Measurements from ENCODE around the gene PIAS1. TPM values are rescaled to one million over a fixed set of nuclear protein-coding genes. Genes with fewer than 3 reads are reported as not detected.

Gene PIAS1
- total RNA-seq, 5 donors from 2014 or later (not counting 1 experiment from before 2014, with no cell fraction given), result 63.7 to 96.5 (median 70.3) TPM

DNA sequence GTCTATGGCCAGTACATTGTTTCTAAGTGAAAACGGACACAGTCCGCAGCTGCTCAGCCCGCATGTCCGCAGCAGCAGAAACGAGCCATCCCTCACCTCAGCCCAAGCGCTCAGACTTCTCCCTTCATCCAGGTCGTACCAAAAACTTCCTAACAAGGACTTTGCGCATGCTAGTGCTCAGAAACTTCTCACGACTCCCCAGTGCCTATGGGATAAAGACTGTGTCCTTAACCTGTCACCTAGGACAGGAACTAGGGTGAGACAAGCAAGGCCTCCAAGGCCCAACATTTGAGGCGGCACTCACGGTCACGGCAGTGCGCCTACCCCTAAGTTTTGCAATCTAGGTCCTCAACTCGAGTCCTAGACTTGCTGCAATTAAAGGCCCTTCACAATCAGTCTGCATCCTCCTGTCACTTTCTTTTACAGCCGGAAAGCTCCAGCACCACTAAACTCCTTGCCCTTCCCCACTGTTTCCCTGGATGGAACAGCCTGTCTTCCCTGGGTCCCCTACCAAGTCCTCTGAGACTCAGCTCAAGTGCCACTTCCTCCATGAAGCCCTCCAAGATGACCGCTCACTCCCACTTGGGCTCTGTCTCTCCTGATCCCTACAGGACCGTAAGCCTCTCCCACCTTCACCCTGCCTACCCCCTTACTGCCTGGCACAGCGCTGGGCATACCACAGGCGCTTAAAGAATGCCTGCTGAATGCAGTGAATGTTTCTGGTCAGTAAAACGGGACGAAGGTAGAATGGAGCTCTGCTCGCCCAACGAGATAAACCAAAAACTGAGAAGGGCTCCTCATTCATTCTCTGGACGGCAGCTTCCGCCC lies 174.2 kb downstream of the PIAS1 start:
- Histone ChIP-seq H3K4me3 (ENCODE audit: control insufficient read depth in 1 of 2, extremely low read depth in 1 of 2, low read length in 1 of 2) (peak overlapping the region; percentile 73 to 79), H3K4me1 (ENCODE audit: control insufficient read depth in 1 of 2, extremely low read depth in 1 of 2, insufficient read depth in 2 of 2, low read length in 2 of 2) (peaks cover 7 to 35% of the 10 kb centered on the region in 2 experiments), H3K27me3 (replicated peaks in 1 of 2; ENCODE audit: control insufficient read depth in 2 of 2, extremely low read depth in 1 of 2, insufficient read depth in 2 of 2, low read length in 1 of 2) (peaks cover 0 to 13% of the 10 kb centered on the region in 2 experiments), H3K27ac (ENCODE audit: low read length) (no peak overlapping the region), H3K36me3 (ENCODE audit: control insufficient read depth in 2 of 2, extremely low read depth in 1 of 2, insufficient read depth in 1 of 2, low read length in 1 of 2) (no peaks in the 10 kb centered on the region), H3K9me3 (no peaks in the 10 kb centered on the region)
- ATAC-seq (replicated peaks in 1 of 4) (no peak), DNase-seq (no peak)
- H3K36me3 Mint-ChIP-seq, result no peaks in the 10 kb centered on the region
- peak overlapping the region; percentile 77 to 86 (median 79) for H3K4me3 Mint-ChIP-seq
- no peaks in the 10 kb centered on the region for H3K9me3 Mint-ChIP-seq
- peaks cover 29 to 40% (median 38%) of the 10 kb centered on the region in 3 donors for H3K4me1 Mint-ChIP-seq
- WGBS (ENCODE audit: insufficient coverage), result 52% methylated on average over 22 of the region's 25 CpGs
- POLR2A ChIA-PET, result interaction anchor here in 1 of 2 donors (0.5 kb wide), 1 partner anchor 1759 kb away, joined by 12 read pairs; no protein-coding TSS in a partner anchor
- H3K27me3 Mint-ChIP-seq, result peaks cover 1% of the 10 kb centered on the region in 2 donors
- H3K27ac Mint-ChIP-seq, result peak overlapping the region; percentile 57 to 68
- CTCF ChIA-PET, result interaction anchor here in 1 of 2 donors (1.4 kb wide), 1 partner anchor 49 kb away, joined by 3 read pairs; the partner anchor contains the start of gene FEM1B

DNA sequence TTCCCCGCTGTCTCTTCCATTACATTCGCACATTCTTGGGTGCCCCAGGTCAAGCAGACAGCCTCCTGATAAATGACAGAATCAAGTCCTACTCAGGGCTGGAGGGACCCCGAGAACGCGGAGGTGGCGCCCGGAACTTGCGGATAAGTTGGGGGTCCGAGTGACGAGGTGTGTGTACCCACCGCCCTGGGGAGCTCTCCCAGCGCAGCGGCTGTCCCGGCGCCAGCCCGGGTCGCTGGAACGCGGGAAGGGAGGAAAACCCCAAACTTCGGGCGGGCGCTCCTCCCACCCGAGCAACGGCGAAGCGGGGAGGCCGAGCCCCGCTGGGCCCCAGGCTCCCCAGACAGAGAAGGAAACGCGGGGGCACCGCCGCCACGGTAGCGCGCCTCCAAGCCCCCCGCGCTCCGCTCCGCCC lies 174.9 kb downstream of the PIAS1 start:
- ChIA-PET POLR2A (interaction anchor here (0.5 to 0.6 kb wide), 3 partner anchors 388 to 1759 kb away, joined by 3 to 12 read pairs (median 6); no protein-coding TSS in a partner anchor), CTCF (interaction anchor here in 1 of 2 donors (1.4 kb wide), 2 partner anchors 48 kb away, joined by 3 to 4 read pairs; partner anchors contain the start of gene FEM1B)
- H3K36me3 ChIP-seq (ENCODE audit: control insufficient read depth in 2 of 2, extremely low read depth in 1 of 2, insufficient read depth in 1 of 2, low read length in 1 of 2), result no peaks in the 10 kb centered on the region
- H3K4me1 Mint-ChIP-seq, result peaks cover 29 to 40% (median 38%) of the 10 kb centered on the region in 3 donors
- H3K4me1 ChIP-seq (ENCODE audit: control insufficient read depth in 1 of 2, extremely low read depth in 1 of 2, insufficient read depth in 2 of 2, low read length in 2 of 2), result peaks cover 7 to 35% of the 10 kb centered on the region in 2 experiments
- H3K27ac Mint-ChIP-seq, result peak overlapping the region in 1 of 2 donors; percentile 46
- H3K4me3 Mint-ChIP-seq, result peak overlapping the region; percentile 77 to 86 (median 79)
- ATAC-seq (replicated peaks in 1 of 4), result peak in 2 of 4 experiments; percentile 0
- no peak overlapping the region for H3K27ac ChIP-seq (ENCODE audit: low read length)
- peaks cover 0 to 19% of the 10 kb centered on the region in 2 experiments for H3K27me3 ChIP-seq (replicated peaks in 1 of 2; ENCODE audit: control insufficient read depth in 2 of 2, extremely low read depth in 1 of 2, insufficient read depth in 2 of 2, low read length in 1 of 2)
- DNase-seq, result no peak
- peak overlapping the region; percentile 73 to 79 for H3K4me3 ChIP-seq (ENCODE audit: control insufficient read depth in 1 of 2, extremely low read depth in 1 of 2, low read length in 1 of 2)
- H3K27me3 Mint-ChIP-seq, result peaks cover 4% of the 10 kb centered on the region in 2 donors
- H3K36me3 Mint-ChIP-seq, result no peaks in the 10 kb centered on the region
- no peaks in the 10 kb centered on the region for H3K9me3 Mint-ChIP-seq
- under 1% methylated on average over 29 of the region's 39 CpGs for WGBS (ENCODE audit: insufficient coverage)
- H3K9me3 ChIP-seq, result no peaks in the 10 kb centered on the region

DNA sequence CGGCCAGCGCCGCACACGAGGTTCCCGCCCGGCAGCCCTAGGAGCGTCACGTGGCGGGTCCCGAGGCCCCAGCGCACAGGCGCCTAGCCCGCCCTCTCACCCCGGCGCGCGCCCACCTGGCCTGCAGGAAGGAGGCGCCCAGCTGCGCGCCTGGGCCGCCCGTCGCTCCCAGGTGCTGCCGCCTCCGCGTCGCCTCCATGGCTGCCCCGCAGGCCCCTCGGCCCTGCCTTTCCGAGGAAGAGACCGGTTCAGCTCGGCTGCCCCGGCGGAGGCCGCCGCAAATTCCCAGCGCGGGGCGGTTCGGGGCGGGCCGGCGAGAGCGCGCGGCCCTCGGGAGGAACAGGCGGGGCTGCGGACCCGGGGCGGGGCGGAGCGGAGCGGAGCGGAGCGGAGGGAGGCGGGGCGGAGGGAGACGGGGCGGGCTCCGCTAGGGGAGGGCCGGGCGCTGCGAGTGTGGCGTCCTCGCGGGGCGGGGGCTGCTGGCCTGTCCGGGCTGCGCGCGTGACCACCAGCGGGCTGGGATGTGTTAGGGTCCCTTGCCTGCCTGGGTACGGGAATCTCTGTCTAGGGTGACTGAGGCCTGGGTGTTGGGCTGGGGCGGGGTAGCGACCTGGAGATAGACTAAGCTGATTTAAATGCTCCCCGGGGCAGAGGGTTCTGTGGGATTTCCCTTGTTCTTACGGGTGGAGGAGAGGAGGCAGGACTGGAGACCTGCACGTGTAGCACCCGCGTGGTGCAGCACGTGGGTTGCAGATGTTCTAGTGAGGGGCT lies 175.5 kb downstream of the PIAS1 start, which contains the start of gene CLN6:
Gene CLN6, minus strand, starts transcription at position 343 of the 771 bp plus-strand sequence. Its CDS starts 144 bp downstream, at position 199.
- H3K27me3 ChIP-seq (replicated peaks in 1 of 2; ENCODE audit: control insufficient read depth in 2 of 2, extremely low read depth in 1 of 2, insufficient read depth in 2 of 2, low read length in 1 of 2), result peaks cover 0 to 25% of the 10 kb centered on the region in 2 experiments
- peak within 1 kb of the TSS; percentile 77 to 94 (median 90) for H3K4me3 Mint-ChIP-seq
- peak; percentile 62 to 86 (median 74) for DNase-seq

DNA sequence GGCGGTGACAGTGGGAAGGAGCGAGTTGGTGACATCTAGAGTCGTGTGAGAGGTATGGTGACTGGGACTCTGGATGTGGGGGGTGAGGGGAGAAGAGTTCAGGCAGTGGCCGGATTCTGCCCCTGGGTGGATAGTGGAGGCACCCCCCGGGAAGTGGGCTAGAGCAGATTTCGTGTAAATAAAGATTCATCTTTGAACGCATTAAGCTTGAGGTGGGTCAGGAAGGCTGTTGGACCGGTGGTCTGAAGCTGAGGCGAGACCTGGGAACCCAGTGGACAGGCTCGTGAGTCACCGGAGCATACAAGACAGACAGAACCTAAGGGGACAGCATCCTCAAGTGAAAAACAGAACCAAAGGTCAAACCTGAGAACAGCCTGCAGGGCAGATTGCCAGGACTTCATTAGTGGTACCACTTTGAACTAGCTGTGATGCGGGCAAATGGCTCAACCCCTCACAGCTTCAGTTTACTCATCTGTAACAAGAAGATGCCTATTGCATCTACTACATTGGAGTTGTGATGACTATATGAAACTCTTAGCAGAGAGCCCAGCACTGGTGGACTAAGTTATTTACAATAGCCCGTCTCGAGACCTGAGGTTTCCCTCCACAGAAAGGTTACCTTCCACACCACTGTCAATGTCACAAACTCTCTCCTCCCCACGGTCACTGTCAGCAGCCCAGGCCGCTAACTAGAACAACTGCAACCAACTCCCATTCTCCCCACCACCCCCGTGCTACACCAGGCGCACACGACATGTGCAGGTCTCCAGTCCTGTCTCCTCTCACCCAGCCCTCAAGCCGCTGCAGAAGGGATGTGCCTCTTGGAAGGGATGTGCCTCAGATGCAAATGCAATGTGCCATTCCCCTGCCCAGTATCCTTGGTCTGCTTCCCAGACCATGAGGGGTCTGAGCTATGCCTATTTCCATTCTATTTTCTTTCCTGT lies 176.3 kb downstream of the PIAS1 start:
- H3K4me1 ChIP-seq (ENCODE audit: control insufficient read depth in 1 of 2, extremely low read depth in 1 of 2, insufficient read depth in 2 of 2, low read length in 2 of 2), result peaks cover 3 to 26% of the 10 kb centered on the region in 2 experiments
- no peak for ATAC-seq (replicated peaks in 1 of 4)

More for the DNA sequence above, 175.5 kb downstream of the PIAS1 start, which contains the start of gene CLN6:
- H3K4me1 Mint-ChIP-seq, result peaks cover 28 to 39% (median 35%) of the 10 kb centered on the region in 3 donors
- H3K9me3 Mint-ChIP-seq, result no peaks in the 10 kb centered on the region
- peak within 1 kb of the TSS; percentile 86 to 90 for H3K27ac Mint-ChIP-seq
- H3K36me3 Mint-ChIP-seq, result no peaks in the 10 kb centered on the region
- H3K9me3 ChIP-seq, result no peaks in the 10 kb centered on the region
- ChIA-PET CTCF (interaction anchor here in 1 of 2 donors (1.4 kb wide), 1 partner anchor 48 kb away, joined by 4 read pairs; the partner anchor contains the start of gene FEM1B), POLR2A (interaction anchor here (0.5 to 0.6 kb wide), 5 partner anchors 46 to 1760 kb away, joined by 3 to 12 read pairs (median 6); no protein-coding TSS in a partner anchor)
- peak within 1 kb of the TSS; percentile 73 to 79 for H3K4me3 ChIP-seq (ENCODE audit: control insufficient read depth in 1 of 2, extremely low read depth in 1 of 2, low read length in 1 of 2)
- peak within 1 kb of the TSS; percentile 53 for H3K27ac ChIP-seq (ENCODE audit: low read length)
- under 1% methylated on average over 77 of the region's 82 CpGs for WGBS (ENCODE audit: insufficient coverage)
- peak; percentile 85 to 95 (median 90) for ATAC-seq (replicated peaks in 1 of 4)
- peaks cover 7 to 31% of the 10 kb centered on the region in 2 experiments for H3K4me1 ChIP-seq (ENCODE audit: control insufficient read depth in 1 of 2, extremely low read depth in 1 of 2, insufficient read depth in 2 of 2, low read length in 2 of 2)
- no peaks in the 10 kb centered on the region for H3K36me3 ChIP-seq (ENCODE audit: control insufficient read depth in 2 of 2, extremely low read depth in 1 of 2, insufficient read depth in 1 of 2, low read length in 1 of 2)
- peaks cover 4 to 6% of the 10 kb centered on the region in 2 donors for H3K27me3 Mint-ChIP-seq

DNA sequence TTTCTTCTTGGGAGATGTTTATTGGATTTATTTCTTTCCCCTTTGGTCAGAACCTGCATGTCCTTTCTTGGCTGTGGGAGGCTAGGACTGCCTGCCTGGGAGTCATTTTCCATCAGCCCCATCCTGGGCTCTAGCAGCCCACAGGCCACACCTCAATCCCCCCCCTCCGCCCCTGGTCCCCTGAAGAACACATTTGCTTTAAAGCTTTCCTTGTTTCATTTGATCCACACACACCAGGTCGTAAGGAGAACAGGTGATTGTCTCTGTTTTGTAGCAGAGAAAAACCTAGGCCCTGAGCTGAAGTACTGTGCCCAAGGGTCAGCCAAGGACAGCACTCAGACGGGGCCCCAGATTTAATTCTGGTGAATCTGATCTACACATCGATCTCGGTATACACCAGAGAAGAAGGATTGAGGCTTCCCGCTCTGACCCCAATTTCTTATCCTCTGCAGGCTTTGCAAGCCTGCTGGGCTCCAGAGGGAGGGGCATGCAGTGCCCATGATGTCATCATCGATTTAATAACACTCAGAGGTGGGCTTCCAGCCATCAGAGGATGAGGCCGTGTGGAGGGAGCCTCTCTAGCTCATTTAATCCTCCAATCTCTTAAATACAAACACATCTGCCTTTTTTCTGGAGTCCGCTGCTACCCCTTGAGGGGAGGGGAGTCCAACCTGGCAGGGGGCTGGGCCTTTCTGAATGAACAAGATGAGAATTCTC lies 177.1 kb downstream of the PIAS1 start:
- H3K36me3 Mint-ChIP-seq, result no peaks in the 10 kb centered on the region
- peaks cover 20 to 32% (median 25%) of the 10 kb centered on the region in 3 donors for H3K4me1 Mint-ChIP-seq
- H3K4me1 ChIP-seq (ENCODE audit: control insufficient read depth in 1 of 2, extremely low read depth in 1 of 2, insufficient read depth in 2 of 2, low read length in 2 of 2), result peaks cover 3 to 25% of the 10 kb centered on the region in 2 experiments
- no peak overlapping the region for H3K27ac Mint-ChIP-seq
- H3K4me3 Mint-ChIP-seq, result peak overlapping the region; percentile 31 to 90 (median 77)
- no peak overlapping the region for H3K4me3 ChIP-seq (ENCODE audit: control insufficient read depth in 1 of 2, extremely low read depth in 1 of 2, low read length in 1 of 2)
- peaks cover 0 to 29% of the 10 kb centered on the region in 2 experiments for H3K27me3 ChIP-seq (replicated peaks in 1 of 2; ENCODE audit: control insufficient read depth in 2 of 2, extremely low read depth in 1 of 2, insufficient read depth in 2 of 2, low read length in 1 of 2)
- H3K36me3 ChIP-seq (ENCODE audit: control insufficient read depth in 2 of 2, extremely low read depth in 1 of 2, insufficient read depth in 1 of 2, low read length in 1 of 2), result no peaks in the 10 kb centered on the region
- ChIA-PET POLR2A (no interaction called here), CTCF (interaction anchor here in 1 of 2 donors (0.6 to 0.7 kb wide), 3 partner anchors 45 to 177 kb away, joined by 3 read pairs; partner anchors contain the start of gene PIAS1)
- WGBS (ENCODE audit: insufficient coverage), result 94% methylated on average over 5 of the region's 9 CpGs
- no peaks in the 10 kb centered on the region for H3K9me3 ChIP-seq
- ATAC-seq (replicated peaks in 1 of 4), result no peak
- H3K27ac ChIP-seq (ENCODE audit: low read length), result no peak overlapping the region
- H3K27me3 Mint-ChIP-seq, result peaks cover 4 to 7% of the 10 kb centered on the region in 2 donors
- H3K9me3 Mint-ChIP-seq, result no peaks in the 10 kb centered on the region
- no peak for DNase-seq

More for the DNA sequence above, 176.3 kb downstream of the PIAS1 start:
- DNase-seq, result no peak
- Histone ChIP-seq H3K4me3 (ENCODE audit: control insufficient read depth in 1 of 2, extremely low read depth in 1 of 2, low read length in 1 of 2) (peak overlapping the region; percentile 69 to 79), H3K9me3 (no peaks in the 10 kb centered on the region), H3K27me3 (replicated peaks in 1 of 2; ENCODE audit: control insufficient read depth in 2 of 2, extremely low read depth in 1 of 2, insufficient read depth in 2 of 2, low read length in 1 of 2) (peaks cover 0 to 29% of the 10 kb centered on the region in 2 experiments), H3K27ac (ENCODE audit: low read length) (peak overlapping the region; percentile 53), H3K36me3 (ENCODE audit: control insufficient read depth in 2 of 2, extremely low read depth in 1 of 2, insufficient read depth in 1 of 2, low read length in 1 of 2) (no peaks in the 10 kb centered on the region)
- H3K9me3 Mint-ChIP-seq, result no peaks in the 10 kb centered on the region
- 62% methylated on average over 18 of the region's 20 CpGs for WGBS (ENCODE audit: insufficient coverage)
- peaks cover 4 to 7% of the 10 kb centered on the region in 2 donors for H3K27me3 Mint-ChIP-seq
- no peaks in the 10 kb centered on the region for H3K36me3 Mint-ChIP-seq
- POLR2A ChIA-PET, result interaction anchor here in 1 of 2 donors (0.5 kb wide), 1 partner anchor 364 kb away, joined by 9 read pairs; no protein-coding TSS in a partner anchor
- H3K4me3 Mint-ChIP-seq, result peak overlapping the region; percentile 77 to 94 (median 90)
- H3K4me1 Mint-ChIP-seq, result peaks cover 20 to 32% (median 27%) of the 10 kb centered on the region in 3 donors
- CTCF ChIA-PET, result interaction anchor here in 1 of 2 donors (1.4 kb wide), 1 partner anchor 47 kb away, joined by 4 read pairs; the partner anchor contains the start of gene FEM1B
- H3K27ac Mint-ChIP-seq, result peak overlapping the region; percentile 86 to 90
